Endothelial cell of umbilical vein (primary cell): Measurements from ENCODE around the gene SMAD1.

ENCODE experiments used
- CTCF ChIP-seq, 2 donors: IDR thresholded peaks; 1 replicate in 1 of 2; 2 replicates in 1 of 2; pipeline ENCODE4 v1.5.1; 2011; ENCODE audit warnings: low read length in 2 of 2, mild to moderate bottlenecking in 2 of 2, moderate library complexity in 2 of 2, control low read depth in 1 of 2, inconsistent platforms in 1 of 2, low read depth in 1 of 2; ENCODE audit not compliant: insufficient read depth in 1 of 2; ENCODE audit errors: extremely low read depth in 1 of 2
- EZH2 ChIP-seq: IDR thresholded peaks from 2 replicates; pipeline ENCODE4 v1.6.1; 2012; ENCODE audit warnings: borderline replicate concordance, low read depth, mild to moderate bottlenecking, moderate library complexity, low read length, inconsistent platforms; ENCODE audit not compliant: severe bottlenecking
- GATA2 ChIP-seq: IDR thresholded peaks from 2 replicates; pipeline ENCODE4 v1.7.0; 2011; ENCODE audit warnings: low read depth, mild to moderate bottlenecking, moderate library complexity, mixed read lengths, low read length; ENCODE audit not compliant: insufficient read length, insufficient read depth
- JUN ChIP-seq: IDR thresholded peaks from 2 replicates; pipeline ENCODE4 v1.6.1; 2011; ENCODE audit warnings: borderline replicate concordance, low read depth; ENCODE audit not compliant: insufficient read length, insufficient read depth
- MYC ChIP-seq: IDR thresholded peaks from one replicate; pipeline ENCODE4 v1.6.1; 2011; ENCODE audit warnings: mild to moderate bottlenecking, low read depth, low read length
- POLR2A ChIP-seq: IDR thresholded peaks from 2 replicates; pipeline ENCODE4 v1.6.1; 2012; ENCODE audit warnings: low read depth, mild to moderate bottlenecking, control low read depth, low read length
- POLR2AphosphoS5 ChIP-seq: IDR thresholded peaks from 2 replicates; pipeline ENCODE4 v1.6.1; 2012; ENCODE audit warnings: low read depth, mild to moderate bottlenecking, control low read depth, low read length, moderate library complexity; ENCODE audit not compliant: insufficient read depth
- TF ChIP-seq, protein P1 (sequence below): IDR thresholded peaks from 2 replicates; pipeline ENCODE4 v1.6.1; 2011; ENCODE audit not compliant: insufficient read depth, insufficient read length

DNA sequence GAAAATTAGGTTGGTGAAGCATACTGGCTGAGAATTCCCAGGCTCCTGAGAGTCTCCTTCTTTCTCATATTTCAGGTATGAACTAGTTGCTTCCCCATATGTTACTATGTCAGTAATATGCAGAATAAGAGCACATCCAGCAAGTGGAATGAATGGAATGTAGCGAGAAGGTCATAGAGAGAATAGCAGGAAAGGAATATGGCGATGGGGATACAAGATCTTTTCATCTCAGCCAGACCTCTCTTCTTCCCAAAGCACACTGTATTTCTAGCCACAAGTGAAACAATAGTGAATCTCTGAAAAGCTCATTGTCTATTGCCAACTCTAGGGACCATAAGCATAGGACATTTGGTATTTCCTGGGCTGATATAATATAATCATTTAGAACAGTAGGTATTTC is 82.9 kb downstream of the SMAD1 start:
- TF ChIP-seq, protein P1, sequence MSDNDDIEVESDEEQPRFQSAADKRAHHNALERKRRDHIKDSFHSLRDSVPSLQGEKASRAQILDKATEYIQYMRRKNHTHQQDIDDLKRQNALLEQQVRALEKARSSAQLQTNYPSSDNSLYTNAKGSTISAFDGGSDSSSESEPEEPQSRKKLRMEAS, result no peak
- TF ChIP-seq POLR2A, result no peak
- TF ChIP-seq EZH2, result no peak
- TF ChIP-seq CTCF (IDR thresholded peaks at IDR 0.05; ENCODE audit: extremely low read depth in 1 of 2, insufficient read depth in 1 of 2, low read depth in 1 of 2, low read length in 2 of 2), result no peak
- TF ChIP-seq POLR2AphosphoS5, result no peak
- no peak for TF ChIP-seq MYC
- TF ChIP-seq JUN, result no peak
- no peak for TF ChIP-seq GATA2
